ENCODE measurements around the gene OR5B12.
"Not testable (repeated sequence)": the region's sequence is repeated elsewhere in the genome, so short reads cannot be mapped to it uniquely, and the experiment has no call there.

Gene OR5B12

GRCh38 chr11:58442136-58442535 is at the start of gene OR5B12:
Gene OR5B12 (minus strand): TSS chr11:58442236. CDS start chr11:58440151, 2,085 bp downstream.
- no peak for DNase-seq

GRCh38 chr11:58490827-58491226 is 48.8 kb upstream of the OR5B12 start:
- DNase-seq, result no peak

- DNase-seq, result no peak
Measured at GRCh38 chr11:58487170-58487569, 45.1 kb upstream of the OR5B12 start.

- no peak for DNase-seq
Measured at GRCh38 chr11:58485961-58486360, 43.9 kb upstream of the OR5B12 start.

- no peak for DNase-seq
Measured at GRCh38 chr11:58471892-58472291, 29.9 kb upstream of the OR5B12 start.

GRCh38 chr11:58466293-58466692 is 24.3 kb upstream of the OR5B12 start:
- DNase-seq, result no peak

DNA sequence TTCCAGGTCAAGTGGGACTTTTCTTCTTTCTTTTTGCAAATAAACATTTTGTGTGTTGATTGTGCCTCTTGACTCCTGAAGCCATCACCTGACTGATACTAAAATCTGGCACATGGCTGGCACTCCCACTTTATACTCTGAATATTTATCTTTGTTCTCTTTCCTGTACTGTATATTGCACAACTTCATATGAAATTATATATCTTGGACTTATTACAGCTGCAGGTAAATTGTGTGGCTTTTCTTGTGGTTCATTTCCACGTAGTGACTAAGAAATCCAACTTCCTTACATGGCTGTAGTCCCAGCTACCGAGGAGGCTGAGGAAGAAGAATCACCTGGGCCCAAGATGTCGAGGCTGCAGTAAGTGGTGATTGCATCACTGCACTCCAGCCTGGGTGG is 23.7 kb upstream of the OR5B12 start:
- no peak for DNase-seq

GRCh38 chr11:58451585-58451984 is 9.5 kb upstream of the OR5B12 start:
- DNase-seq, result no peak

GRCh38 chr11:58446294-58446693 is 4.3 kb upstream of the OR5B12 start:
- no peak for DNase-seq

- no peak for DNase-seq
Measured at GRCh38 chr11:58444300-58444699, 2.3 kb upstream of the OR5B12 start.

DNA sequence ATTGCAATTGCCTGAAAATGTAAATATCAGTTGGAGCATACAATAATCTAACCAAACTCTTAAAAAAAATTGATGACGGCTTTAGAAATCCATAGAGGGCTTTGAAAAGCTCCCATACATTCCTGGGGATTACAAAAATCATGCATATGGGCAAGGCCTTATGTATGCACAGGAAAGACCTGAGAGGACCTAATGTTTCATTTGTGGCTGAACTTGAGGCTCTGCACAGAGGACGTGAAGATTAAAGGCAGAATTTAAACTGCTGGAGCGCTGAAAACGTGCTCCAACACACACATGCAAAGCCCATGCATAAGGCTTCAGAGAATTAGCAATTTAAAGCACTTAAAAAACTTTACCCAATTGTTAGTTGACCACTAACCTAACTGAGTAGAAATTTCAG is 3.5 kb downstream of the OR5B12 start:
- no peak for DNase-seq

GRCh38 chr11:58434217-58434616 is 7.8 kb downstream of the OR5B12 start:
- no peak for DNase-seq

DNA sequence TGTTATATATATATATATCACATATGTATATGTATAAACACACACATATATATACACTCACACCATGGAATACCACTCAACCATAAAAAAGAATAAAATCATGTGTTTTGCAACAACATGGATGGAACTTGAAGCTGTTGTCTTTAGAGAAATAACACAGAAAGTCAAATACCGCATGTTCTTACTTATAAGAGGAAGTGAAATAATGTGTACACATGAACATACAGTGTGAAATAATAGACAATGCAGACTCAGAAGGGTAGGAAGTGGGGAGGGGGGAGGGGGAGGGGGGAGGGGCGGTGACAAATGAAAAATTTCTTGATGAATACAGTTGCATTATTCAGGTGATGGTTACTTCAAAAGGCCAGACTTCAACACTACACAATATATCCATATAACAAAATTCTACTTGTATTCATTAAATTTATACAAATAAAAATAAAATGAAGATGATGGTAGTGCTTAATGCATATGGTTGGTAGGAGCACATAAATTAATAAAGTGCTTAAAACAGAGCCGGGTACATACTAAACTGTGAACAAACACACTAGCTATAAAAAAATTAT is 8.3 kb downstream of the OR5B12 start:
- DNase-seq, result no peak

GRCh38 chr11:58429273-58429672 is 12.8 kb downstream of the OR5B12 start:
- DNase-seq, result no peak

DNA sequence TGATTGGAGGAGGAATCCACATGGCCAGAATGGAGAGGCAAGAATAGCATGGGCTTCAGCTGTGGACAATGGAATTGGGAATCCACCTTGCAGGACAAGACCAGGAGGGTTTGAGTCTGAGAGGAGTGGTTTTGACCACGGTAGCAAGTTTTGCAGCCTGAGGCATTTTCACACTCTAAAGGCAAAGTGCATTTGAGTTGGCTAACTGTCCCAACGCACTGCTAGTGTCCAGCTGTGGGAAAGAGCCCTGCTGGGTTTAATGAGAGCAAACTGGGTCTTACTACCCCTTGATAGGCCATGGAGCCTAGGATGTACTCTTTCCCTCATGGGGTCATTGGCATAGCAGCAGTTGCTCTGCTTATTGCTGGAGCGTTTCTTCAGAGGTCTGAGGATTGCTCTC is 14.0 kb downstream of the OR5B12 start, which contains the start of gene OR5B2:
OR5B2 (minus strand) TSS at position 101 of the 400 bp plus-strand sequence. CDS start 4,860 bp downstream, outside the sequence.
- no peak for DNase-seq

GRCh38 chr11:58406774-58407173 is 35.3 kb downstream of the OR5B12 start, which contains the start of gene OR5B3:
Gene OR5B3 (minus strand): TSS chr11:58406874. CDS start chr11:58403409, 3,465 bp downstream.
- DNase-seq, result no peak

DNA sequence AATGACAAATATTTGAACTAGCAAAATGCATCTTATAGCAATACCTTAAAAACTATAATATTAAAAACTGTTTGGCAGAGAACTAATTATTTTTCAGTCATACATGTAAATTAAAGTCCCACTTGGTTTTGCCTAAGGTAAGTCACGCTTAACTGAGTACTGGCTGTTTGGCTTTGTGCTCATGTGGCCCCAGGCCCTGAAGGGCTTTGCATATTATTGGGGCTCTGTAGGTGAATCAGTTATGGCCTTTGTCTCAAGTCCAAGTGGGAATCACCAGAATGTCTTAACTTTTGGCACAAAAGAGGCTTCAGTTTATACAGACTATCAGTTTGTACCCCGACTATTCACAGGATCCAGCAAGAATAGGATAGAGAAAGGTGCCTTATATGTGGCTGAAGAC is 42.4 kb downstream of the OR5B12 start:
- DNase-seq, result not testable (repeated sequence)

- no peak for DNase-seq
Measured at GRCh38 chr11:58395581-58395980, 46.5 kb downstream of the OR5B12 start.

GRCh38 chr11:58394195-58394594 is 47.8 kb downstream of the OR5B12 start:
- DNase-seq, result no peak

GRCh38 chr11:58392746-58393145 is 49.3 kb downstream of the OR5B12 start:
- no peak for DNase-seq

DNA sequence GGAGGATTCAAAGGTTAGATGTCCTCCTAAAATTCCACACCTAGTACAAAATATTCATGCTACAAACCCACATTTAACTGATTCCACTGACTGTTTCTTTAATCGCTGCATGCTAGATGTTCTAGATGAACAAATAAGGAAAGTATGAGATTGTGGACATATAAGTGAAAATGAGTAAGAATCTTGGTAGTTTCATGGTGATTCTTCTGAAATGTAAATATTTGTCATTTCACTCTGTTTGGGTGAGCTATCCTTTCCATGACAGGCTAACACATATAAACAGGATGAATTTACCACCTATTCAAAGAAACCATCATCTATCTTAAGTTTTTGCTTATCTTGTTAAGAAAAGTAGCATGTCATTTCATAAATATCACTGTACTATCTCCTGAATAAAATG is 50.2 kb downstream of the OR5B12 start:
- DNase-seq, result no peak

GRCh38 chr11:58390551-58391063 is 51.4 kb downstream of the OR5B12 start:
- DNase-seq, result no peak

Data from stimulated activated naive CD4-positive, alpha-beta T cell (primary cell).